WTC11 (cell line): ENCODE results near the gene RAP1GAP.

Experiments
- CTCF ChIP-seq: fragments of 200-600 bp; IDR thresholded peaks from 2 replicates; pipeline ENCODE4 v1.8.0; 2022; ENCODE audit warnings: antibody characterized with exemption
- HMGA2 ChIP-seq: fragments of 250-450 bp; sonication (Bioruptor Pico); IDR thresholded peaks from 2 replicates; pipeline ENCODE4 v1.4.0; 2021; ENCODE audit warnings: mild to moderate bottlenecking, moderate library complexity
- JUN ChIP-seq: sonication (generic); formaldehyde crosslinking; IDR thresholded peaks from 2 replicates; pipeline ENCODE4 v1.8.0; 2023; ENCODE audit warnings: mild to moderate bottlenecking, missing genetic modification reagents
- TF ChIP-seq, protein P1 (sequence below): fragments of 250-450 bp; sonication (Bioruptor Pico); IDR thresholded peaks from 2 replicates; pipeline ENCODE4 v1.8.0; 2021; ENCODE audit warnings: mild to moderate bottlenecking
- TF ChIP-seq, protein P2 (sequence below): sonication (generic); formaldehyde crosslinking; IDR thresholded peaks from 2 replicates; pipeline ENCODE4 v1.8.1; 2023; ENCODE audit warnings: mild to moderate bottlenecking, missing genetic modification reagents

GRCh38 chr1:21570885-21571284 lies 98.3 kb downstream of the RAP1GAP start:
- TF ChIP-seq, protein P1, sequence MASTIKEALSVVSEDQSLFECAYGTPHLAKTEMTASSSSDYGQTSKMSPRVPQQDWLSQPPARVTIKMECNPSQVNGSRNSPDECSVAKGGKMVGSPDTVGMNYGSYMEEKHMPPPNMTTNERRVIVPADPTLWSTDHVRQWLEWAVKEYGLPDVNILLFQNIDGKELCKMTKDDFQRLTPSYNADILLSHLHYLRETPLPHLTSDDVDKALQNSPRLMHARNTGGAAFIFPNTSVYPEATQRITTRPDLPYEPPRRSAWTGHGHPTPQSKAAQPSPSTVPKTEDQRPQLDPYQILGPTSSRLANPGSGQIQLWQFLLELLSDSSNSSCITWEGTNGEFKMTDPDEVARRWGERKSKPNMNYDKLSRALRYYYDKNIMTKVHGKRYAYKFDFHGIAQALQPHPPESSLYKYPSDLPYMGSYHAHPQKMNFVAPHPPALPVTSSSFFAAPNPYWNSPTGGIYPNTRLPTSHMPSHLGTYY (CRISPR knock-in tag), result no peak
- TF ChIP-seq, protein P2, sequence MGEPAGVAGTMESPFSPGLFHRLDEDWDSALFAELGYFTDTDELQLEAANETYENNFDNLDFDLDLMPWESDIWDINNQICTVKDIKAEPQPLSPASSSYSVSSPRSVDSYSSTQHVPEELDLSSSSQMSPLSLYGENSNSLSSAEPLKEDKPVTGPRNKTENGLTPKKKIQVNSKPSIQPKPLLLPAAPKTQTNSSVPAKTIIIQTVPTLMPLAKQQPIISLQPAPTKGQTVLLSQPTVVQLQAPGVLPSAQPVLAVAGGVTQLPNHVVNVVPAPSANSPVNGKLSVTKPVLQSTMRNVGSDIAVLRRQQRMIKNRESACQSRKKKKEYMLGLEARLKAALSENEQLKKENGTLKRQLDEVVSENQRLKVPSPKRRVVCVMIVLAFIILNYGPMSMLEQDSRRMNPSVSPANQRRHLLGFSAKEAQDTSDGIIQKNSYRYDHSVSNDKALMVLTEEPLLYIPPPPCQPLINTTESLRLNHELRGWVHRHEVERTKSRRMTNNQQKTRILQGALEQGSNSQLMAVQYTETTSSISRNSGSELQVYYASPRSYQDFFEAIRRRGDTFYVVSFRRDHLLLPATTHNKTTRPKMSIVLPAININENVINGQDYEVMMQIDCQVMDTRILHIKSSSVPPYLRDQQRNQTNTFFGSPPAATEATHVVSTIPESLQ (CRISPR knock-in tag), result no peak
- TF ChIP-seq HMGA2 (CRISPR knock-in tag) (no peak), CTCF (no peak), JUN (CRISPR knock-in tag) (no peak)
